ENCODE results near the gene TAF1.
A peak's percentile ranks its signal among the peaks of the same experiment; 100 is the strongest.
"Not testable (repeated sequence)": the region's sequence is repeated elsewhere in the genome, so short reads cannot be mapped to it uniquely, and the experiment has no call there.

Gene TAF1, protein sequence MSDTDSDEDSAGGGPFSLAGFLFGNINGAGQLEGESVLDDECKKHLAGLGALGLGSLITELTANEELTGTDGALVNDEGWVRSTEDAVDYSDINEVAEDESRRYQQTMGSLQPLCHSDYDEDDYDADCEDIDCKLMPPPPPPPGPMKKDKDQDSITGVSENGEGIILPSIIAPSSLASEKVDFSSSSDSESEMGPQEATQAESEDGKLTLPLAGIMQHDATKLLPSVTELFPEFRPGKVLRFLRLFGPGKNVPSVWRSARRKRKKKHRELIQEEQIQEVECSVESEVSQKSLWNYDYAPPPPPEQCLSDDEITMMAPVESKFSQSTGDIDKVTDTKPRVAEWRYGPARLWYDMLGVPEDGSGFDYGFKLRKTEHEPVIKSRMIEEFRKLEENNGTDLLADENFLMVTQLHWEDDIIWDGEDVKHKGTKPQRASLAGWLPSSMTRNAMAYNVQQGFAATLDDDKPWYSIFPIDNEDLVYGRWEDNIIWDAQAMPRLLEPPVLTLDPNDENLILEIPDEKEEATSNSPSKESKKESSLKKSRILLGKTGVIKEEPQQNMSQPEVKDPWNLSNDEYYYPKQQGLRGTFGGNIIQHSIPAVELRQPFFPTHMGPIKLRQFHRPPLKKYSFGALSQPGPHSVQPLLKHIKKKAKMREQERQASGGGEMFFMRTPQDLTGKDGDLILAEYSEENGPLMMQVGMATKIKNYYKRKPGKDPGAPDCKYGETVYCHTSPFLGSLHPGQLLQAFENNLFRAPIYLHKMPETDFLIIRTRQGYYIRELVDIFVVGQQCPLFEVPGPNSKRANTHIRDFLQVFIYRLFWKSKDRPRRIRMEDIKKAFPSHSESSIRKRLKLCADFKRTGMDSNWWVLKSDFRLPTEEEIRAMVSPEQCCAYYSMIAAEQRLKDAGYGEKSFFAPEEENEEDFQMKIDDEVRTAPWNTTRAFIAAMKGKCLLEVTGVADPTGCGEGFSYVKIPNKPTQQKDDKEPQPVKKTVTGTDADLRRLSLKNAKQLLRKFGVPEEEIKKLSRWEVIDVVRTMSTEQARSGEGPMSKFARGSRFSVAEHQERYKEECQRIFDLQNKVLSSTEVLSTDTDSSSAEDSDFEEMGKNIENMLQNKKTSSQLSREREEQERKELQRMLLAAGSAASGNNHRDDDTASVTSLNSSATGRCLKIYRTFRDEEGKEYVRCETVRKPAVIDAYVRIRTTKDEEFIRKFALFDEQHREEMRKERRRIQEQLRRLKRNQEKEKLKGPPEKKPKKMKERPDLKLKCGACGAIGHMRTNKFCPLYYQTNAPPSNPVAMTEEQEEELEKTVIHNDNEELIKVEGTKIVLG (N-terminal part only)

DNA sequence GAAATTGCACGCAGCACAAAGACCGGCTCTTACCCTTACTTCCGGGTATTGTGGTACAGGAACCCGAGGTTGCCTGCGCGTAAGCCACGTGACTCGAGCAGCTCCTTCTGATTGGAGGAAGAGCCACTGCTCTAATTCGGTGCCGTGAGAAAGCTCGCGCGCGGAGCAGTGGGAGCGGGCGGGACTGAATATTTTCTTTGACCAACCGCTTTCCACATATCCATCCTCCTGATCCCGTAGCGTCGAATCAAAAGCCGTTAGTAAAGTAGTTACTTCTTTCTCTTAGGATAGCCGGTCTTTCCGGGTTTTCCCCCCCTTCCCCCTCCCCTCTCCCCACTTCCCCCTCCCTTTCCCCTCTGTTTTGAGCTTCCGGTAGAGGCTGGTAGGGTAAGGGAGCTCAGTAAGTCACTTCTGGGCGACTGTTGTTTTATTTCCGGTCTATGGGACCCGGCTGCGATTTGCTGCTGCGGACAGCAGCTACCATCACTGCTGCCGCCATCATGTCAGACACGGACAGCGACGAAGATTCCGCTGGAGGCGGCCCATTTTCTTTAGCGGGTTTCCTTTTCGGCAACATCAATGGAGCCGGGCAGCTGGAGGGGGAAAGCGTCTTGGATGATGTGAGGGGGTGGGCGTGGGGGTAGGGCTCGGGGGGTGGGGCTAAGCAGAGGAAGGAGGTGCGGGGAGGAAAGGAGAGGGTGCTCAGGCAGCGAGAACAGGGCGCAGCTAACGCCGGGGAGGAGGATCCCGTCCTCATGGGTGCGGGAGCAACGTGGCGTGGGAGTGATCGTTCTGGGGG is at the start of gene TAF1:
Gene TAF1 (plus strand): TSS at position 483 of the 799 bp plus-strand sequence. CDS start 18 bp downstream, at position 501.
- DNase-seq (ENCODE audit: low spot score): peak; percentile 89

DNA sequence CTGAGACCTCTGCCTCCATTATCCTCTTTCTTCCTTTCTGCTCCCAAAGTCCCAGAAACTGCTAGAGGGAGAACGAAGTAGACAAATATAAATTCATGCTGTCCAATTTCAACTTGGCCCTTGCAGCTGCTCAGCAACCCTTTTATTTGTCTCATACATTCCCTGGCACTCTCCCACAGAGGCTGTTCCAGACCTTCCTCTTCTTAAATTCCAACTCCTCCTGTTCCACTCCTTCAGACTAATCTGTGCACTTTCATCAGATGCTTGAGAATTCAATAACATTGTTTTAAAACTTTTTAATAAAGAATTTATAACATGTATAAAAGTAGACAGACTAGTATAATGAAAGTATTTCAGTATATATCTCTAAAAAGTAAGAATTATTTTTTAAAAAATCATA is 49.2 kb upstream of the TAF1 start:
- not testable (repeated sequence) for DNase-seq (ENCODE audit: low spot score)

DNA sequence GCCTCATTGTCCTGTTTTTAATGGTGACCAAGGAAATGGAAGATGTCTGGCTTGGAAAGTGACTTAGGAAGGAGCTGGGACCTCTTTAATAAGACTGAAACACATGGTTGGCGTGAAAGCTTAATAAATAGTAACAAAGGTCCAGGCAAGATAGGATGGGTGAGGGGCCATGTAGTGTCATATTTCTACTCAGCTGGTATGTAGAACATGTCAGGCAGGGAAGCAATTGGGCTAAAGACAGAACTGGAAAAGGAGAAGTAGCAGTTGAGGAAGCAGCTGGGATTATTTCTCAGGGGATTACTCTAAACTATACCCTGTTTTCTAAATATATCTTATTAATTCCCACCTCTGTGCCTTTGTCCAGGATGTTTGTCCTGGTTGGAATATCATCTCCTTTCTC is 46.0 kb upstream of the TAF1 start:
- DNase-seq (ENCODE audit: low spot score): no peak

DNA sequence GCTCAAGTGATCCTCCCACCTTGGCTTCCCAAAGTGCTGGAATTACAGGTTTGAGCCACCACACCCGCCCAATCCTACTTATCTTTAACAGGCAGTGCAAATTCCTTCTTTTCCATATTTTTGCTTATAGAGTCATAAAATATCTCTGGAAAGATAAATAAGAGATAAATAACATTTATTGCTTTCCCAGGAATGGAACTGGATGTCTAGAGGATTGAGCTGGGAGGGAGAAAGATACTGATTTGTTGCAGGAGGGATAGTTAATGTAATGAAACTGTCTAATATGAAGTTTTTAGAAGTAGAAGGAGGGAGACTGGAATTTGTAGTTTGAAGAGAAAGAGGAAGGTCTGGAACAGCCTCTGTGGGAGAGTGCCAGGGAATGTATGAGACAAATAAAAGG is 44.4 kb upstream of the TAF1 start:
- DNase-seq (ENCODE audit: low spot score): no peak

DNA sequence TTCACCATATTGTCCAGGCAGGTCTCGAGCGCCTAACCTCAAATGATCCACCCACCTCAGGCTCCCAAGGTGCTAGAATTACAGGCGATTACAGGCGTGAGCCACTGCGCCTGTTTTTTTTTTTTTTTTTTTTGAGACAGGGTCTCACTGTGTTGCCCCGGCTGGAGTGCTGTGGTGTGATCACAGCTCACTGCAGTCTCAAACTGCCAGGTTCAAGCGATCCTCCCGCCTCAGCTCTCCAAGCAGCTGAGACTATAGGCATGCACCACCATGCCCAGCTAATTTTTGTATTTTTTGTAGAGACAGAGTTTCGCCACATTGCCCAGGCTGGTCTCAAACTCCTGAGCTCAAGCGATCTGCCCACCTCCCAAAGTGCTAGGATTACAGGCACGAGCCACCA is 41.7 kb upstream of the TAF1 start:
- not testable (repeated sequence) for DNase-seq (ENCODE audit: low spot score)

DNA sequence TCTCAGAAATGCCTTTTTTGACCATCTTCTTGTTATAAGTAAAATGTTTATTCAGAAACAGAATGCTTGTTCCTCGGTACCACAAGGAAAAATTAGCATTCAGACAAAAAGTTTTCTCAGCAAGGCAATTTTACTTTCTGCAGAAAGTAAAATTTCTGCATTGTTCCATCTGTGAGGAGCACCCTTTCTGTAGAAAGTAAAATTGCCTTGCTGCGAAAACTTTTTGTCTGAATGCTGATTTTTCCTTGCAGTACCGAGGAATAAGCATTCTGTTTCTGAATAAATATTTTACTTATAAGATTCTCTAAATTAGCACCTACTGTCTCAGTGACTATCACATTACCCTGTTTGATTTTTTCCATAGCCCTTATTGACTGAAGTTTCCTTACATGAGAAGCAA is 39.8 kb upstream of the TAF1 start:
- DNase-seq (ENCODE audit: low spot score): no peak

DNA sequence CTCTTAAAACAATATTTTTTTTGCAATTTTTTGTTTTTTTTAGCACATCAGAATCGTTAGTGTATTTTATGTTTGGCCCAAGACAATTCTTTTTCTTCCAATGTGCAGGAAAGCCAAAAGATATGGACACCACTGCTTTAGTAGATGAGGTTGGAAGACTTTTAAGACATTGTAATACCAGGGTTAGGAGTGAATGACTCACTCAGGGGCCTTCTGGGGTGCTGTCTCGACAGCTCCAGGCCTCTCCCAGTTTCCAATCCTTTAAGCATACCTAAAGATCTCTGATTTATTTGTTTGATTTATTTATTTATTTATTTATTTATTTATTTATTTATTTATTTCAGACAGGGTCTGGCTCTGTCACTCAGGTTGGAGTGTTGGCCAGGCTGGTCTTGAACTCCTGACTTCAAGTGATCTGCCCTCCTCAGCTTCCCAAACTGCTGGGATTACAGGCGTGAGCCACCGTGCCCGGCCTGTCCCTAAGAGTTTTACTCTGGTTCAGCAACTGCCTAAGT is 16.9 kb upstream of the TAF1 start:
- not testable (repeated sequence) for DNase-seq (ENCODE audit: low spot score)

DNA sequence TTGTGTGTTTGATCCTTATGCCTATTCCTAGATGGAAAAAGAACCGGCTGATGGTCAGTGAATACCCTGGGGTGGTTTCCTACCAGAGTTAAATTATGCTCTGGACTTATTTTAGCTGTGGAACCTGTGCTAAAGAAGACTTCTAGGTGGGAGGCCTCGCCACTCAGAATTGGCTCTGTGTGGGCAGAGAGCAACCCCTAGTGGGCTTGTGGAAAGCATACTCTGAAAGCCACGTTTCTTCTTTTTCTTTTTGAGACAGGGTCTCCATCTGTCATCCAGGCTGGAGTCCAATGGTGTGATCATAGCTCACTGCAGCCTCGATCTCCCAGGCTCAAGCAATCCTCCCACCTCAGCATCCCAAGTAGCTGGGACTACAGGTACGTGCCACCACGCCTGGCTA is 16.3 kb upstream of the TAF1 start:
- not testable (repeated sequence) for DNase-seq (ENCODE audit: low spot score)

DNA sequence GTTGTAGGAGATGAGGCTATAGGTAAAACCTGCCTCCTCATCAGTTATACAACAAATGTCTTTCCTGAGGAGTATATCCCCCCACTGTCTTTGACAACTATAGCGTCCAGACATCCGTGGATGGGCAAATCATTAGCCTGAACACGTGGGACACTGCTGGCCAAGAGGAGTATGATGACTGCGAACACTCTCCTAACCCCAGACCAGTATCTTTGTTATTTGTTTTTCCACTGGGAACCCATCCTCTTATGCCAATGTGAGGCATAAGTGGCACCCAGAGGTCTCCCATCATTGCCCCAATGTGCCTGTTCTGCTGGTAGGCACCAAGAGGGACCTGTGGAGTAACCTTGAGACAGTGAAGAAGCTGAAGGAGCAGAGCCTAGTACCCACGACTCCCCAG is 13.7 kb upstream of the TAF1 start:
- not testable (repeated sequence) for DNase-seq (ENCODE audit: low spot score)

DNA sequence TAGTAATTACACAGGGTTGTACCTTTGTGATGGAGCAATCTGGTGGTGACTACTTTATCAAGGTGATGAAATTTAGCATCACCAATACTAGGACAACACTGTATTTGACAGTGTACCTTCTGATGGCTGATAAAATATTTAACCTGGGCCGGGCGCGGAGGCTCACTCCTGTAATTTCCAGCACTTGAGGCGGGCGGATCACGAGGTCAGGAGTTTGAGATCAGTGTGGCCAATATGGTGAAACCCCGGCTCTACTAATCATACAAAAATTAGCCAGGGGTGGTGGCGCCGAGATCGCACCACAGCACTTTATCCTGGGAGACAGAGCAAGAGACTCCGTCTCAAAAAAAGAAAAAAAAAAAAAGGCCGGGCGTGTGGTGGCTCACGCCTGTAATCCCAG is 1.9 kb upstream of the TAF1 start:
- no peak for DNase-seq (ENCODE audit: low spot score)

DNA sequence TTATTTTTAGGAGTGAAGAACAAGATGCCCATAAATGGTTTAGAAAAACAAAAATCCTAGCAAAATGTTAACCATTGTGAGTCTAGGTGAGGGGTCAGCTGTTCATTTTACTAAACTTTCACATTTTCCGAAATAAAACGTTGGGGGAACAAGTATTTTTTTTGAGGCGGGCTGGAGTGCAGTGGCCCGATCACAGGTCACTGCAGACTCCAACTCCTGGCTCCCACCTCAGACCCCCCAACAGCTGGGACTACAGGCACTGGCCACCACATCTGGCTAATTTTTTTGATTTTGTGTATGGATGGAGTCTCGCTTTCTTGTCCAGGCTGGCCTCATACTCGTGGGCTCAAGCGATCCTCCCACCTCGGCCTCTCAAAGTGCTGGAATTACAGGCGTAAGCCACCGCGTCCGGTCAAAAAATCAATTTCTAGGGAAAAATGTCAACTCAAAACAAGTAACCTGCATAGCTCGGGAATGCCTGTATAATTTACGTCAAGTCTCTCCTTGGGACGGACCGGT is 742 bp upstream of the TAF1 start:
- no peak for DNase-seq (ENCODE audit: low spot score)

DNA sequence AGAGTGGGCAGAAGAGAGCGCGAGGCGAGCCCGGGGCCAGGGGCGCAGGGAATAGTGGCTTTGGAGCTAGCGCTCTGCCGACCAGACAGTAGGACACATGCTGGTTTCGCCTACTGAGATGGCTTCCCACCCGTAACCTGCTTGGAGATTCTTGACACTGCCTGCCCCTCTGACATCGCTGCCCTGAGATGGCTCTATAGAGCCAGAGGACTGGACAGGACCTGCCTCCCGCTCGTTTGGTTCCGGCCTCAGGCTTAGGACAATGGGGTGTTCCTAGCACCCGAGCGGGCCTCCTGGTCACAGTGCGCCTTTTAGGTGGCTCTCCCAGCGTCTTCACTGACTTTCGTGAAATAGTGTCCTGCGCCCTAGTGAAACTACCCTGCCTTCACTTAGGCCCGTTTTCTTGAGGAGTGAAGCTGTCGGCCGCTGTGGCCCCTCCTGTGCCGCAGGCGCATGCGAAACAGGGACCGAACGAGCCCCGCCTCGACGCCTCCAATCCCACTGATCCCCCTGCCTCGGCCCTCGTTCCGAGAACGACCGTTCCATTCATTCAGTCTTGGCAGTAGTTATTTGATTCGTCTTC is 608 bp downstream of the TAF1 start:
- DNase-seq (ENCODE audit: low spot score): no peak

DNA sequence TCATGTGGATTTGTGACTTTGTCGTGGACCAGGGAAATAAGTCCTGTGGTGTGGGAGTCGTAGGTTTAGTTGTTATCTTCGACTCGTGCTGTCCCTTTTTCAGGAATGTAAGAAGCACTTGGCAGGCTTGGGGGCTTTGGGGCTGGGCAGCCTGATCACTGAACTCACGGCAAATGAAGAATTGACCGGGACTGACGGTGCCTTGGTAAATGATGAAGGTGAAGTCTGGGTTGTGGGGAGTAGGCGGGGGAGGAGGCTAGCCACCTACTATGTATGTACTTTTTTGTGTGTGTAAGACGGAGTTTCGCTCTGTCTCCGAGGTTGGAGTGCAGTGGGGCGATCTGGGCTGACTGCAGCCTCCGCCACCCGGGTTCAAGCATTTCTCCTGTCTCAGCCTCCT is 1.2 kb downstream of the TAF1 start:
- DNase-seq (ENCODE audit: low spot score): no peak

DNA sequence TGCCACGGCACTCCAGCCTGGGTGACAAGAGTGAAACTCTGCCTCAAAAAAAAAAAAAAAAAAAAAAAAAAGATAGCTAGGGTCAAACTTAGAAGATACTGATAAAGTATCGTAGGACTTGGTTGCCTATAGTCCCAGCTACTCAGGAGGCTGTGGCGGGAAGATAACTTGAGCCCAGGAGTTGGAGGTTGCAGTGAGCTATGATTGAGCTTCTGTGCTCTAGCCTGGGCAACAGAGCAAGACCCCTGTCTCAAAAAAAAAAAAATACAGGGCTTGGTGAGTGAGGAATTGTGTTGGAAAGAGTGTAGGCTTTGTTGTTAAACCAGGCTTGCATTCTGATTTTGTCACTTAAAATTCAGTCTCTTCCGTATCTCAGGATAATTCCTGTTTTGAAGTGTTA is 6.2 kb downstream of the TAF1 start:
- DNase-seq (ENCODE audit: low spot score): no peak

DNA sequence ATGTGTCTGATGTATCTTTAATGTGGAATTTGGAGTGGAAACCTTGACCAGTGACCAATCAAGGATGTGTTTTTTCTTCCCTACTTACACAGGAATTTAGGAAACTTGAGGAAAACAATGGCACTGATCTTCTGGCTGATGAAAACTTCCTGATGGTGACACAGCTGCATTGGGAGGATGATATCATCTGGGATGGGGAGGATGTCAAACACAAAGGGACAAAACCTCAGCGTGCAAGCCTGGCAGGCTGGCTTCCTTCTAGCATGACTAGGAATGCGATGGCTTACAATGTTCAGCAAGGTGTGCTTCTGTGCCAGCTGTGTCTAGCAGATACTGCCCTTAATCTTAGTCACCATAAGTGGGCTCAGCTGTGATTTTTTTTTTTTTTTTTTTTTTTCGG is 12.6 kb downstream of the TAF1 start:
- DNase-seq (ENCODE audit: low spot score): no peak

DNA sequence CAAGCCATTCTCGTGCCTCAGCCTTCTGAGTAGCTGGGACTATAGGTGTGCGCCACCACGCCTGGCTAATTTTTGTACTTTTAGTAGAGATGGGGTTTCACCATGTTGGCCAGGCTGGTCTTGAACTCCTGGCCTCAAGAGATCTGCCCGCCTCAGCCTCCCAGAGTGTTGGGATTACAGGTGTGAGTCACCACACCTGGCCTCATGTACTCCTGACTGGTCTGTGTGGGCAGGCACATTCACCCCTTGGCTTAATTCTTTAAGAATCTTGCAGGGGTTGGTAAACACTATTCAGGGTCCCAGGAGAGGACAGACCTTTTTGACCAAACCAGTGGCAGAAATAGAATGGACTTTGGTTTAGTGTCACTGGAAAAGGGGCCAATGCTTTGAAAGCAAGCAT is 25.6 kb downstream of the TAF1 start:
- not testable (repeated sequence) for DNase-seq (ENCODE audit: low spot score)

DNA sequence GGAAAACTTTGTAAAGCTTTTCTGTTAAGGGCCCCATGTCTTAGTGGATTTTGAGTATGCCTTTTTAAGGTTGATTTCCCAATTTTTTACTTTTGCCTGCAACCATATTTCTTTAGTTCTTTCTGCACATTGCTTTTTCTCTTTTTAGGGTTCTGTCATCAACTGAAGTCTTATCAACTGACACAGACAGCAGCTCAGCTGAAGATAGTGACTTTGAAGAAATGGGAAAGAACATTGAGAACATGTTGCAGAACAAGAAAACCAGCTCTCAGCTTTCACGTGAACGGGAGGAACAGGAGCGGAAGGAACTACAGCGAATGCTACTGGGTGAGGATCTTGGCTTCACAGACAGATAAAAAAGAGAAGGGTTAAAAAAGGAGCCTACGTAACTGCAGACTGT is 27.8 kb downstream of the TAF1 start:
- no peak for DNase-seq (ENCODE audit: low spot score)

DNA sequence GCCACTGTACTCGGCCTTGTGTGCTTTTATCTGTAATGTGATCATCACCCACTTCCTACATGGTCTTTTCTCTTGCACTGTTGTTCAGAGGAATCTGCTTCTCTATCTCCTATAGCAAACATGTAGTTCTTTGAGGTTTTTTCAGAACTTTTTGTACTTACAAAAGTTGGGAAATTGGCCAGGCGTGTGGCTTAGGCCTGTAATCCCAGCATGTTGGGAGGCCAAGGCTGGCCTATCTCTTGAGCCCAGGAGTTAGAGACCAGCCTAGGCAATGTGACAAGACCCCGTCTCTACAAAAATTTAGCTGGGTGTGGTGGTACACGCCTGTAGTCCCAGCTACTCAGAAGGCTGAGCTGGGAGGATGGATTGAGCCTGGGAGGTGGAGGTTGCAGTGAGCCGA is 30.4 kb downstream of the TAF1 start:
- no peak for DNase-seq (ENCODE audit: low spot score)

DNA sequence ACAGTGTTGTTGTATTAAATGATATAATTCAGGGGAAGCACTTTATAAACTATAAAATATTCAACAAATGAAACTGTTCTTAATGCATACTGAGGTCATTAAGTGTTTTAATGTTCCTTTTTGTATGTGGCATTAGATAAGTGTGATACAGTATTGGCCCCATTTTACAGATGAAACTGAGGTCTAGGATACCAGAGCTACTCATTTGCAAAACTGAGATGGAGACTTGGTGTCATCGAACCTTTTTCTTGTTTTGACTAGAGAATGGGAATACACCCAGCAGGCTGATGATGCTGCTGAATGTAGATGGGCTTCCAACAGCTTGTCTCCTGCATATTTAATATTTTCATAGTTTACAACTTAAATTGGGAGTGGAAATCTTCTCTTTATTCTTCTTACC is 34.6 kb downstream of the TAF1 start:
- DNase-seq (ENCODE audit: low spot score): no peak

DNA sequence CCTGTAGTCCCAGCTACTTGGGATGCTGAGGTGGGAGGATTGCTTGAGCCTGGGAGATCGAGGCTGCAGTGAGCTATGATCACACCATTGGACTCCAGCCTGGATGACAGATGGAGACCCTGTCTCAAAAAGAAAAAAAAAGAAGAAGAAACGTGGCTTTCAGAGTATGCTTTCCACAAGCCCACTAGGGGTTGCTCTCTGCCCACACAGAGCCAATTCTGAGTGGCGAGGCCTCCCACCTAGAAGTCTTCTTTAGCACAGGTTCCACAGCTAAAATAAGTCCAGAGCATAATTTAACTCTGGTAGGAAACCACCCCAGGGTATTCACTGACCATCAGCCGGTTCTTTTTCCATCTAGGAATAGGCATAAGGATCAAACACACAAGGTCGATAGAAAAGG is 50.1 kb downstream of the TAF1 start:
- DNase-seq (ENCODE audit: low spot score): not testable (repeated sequence)

DNA sequence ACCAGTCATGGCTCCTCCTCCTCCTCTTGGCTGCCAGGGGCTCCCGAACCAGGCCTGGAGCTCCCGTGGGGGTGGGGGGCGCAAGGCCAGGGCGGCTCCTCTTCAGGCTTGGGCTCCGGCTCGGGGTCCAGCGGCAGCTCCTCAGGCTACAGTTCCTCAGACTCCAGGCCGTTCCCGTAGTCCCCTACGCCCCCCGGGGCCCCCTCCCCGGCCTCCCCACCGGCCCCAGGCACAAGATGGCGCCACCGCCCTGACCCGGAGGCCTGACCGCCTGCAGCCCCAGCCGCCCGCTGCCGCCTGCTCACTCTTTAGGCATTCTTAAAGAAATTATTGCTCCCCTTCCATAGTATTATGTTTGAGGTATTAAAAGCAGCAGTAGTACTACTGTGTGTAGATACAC is 54.5 kb downstream of the TAF1 start:
- DNase-seq (ENCODE audit: low spot score): no peak
